Gastroesophageal sphincter (tissue), 3 donors: ENCODE data around the gene PHLDA1.

Experiments
- CTCF ChIP-seq, 4 experiments: fragments of 200-600 bp in 2 of 4; fragments of 450-650 bp in 2 of 4; sonication (generic) in 1 of 4; IDR thresholded peaks; one replicate each; pipeline ENCODE4 v1.5.1; 2017 to 2019; ENCODE audit warnings: antibody characterized with exemption in 4 of 4, mild to moderate bottlenecking in 2 of 4, moderate library complexity in 2 of 4
- EP300 ChIP-seq: sonication (generic); formaldehyde crosslinking; IDR thresholded peaks from one replicate; pipeline ENCODE4 v1.6.1; 2017; ENCODE audit warnings: antibody characterized with exemption, mild to moderate bottlenecking
- POLR2A ChIP-seq, 2 donors: fragments of 450-650 bp; IDR thresholded peaks; one replicate each; pipeline ENCODE4 v1.6.1; 2017; ENCODE audit warnings: antibody characterized with exemption in 2 of 2, mild to moderate bottlenecking in 2 of 2, moderate library complexity in 1 of 2
- POLR2AphosphoS5 ChIP-seq: sonication (generic); formaldehyde crosslinking; IDR thresholded peaks from one replicate; pipeline ENCODE4 v1.6.1; 2017; ENCODE audit warnings: antibody characterized with exemption

GRCh38 chr12:76074701-76075336, 43.2 kb upstream of the PHLDA1 start:
- no peak for TF ChIP-seq POLR2A (IDR thresholded peaks at IDR 0.05)
- TF ChIP-seq CTCF (IDR thresholded peaks at IDR 0.05): no peak
- TF ChIP-seq POLR2AphosphoS5: no peak
- no peak for TF ChIP-seq EP300
